ENCODE data around the gene GPR162. TPM values are rescaled to one million over a fixed set of nuclear protein-coding genes. Genes with fewer than 3 reads are reported as not detected.

Gene GPR162
- total and polyA plus RNA-seq, 10 donors, result 2.1 to 14.7 (median 4.9) TPM

- no peak for DNase-seq
- Histone ChIP-seq H3K36me3 (peaks cover 0 to 55% (median 3%) of the 10 kb centered on the region in 6 donors), H3K4me1 (peaks cover 0 to 31% (median 15%) of the 10 kb centered on the region in 6 donors), H3K9me3 (no peaks in the 10 kb centered on the region), H3K27me3 (replicated peaks in 1 of 7) (peaks cover 0 to 46% (median 14%) of the 10 kb centered on the region in 7 donors), H3K27ac (no peak overlapping the region), H3K4me3 (no peak overlapping the region)
- intact Hi-C loops (cut with DNase I; ENCODE audit: low total_unique reads), result no loop called here
- 80 to 95% (median 89%) methylated on average over 4 to 5 of the region's 5 CpGs for WGBS, 5 donors
- TF ChIP-seq POLR2A (IDR thresholded peaks at IDR 0.05) (no peak), CTCF (IDR thresholded peaks at IDR 0.05 in 8 of 11, conservative IDR thresholded peaks at IDR 0.05 in 3 of 11) (no peak), POLR2AphosphoS5 (IDR thresholded peaks at IDR 0.05) (no peak)
Observed at GRCh38 chr12:6818645-6819044, 3.0 kb upstream of the GPR162 start.

- DNase-seq, result no peak
- 83 to 87% (median 83%) methylated on average over 12 to 13 of the region's 13 CpGs for WGBS, 5 donors
- Histone ChIP-seq H3K4me1 (peaks cover 0 to 31% (median 15%) of the 10 kb centered on the region in 6 donors), H3K36me3 (peaks cover 0 to 50% (median 3%) of the 10 kb centered on the region in 6 donors), H3K4me3 (no peak overlapping the region), H3K27ac (no peak overlapping the region), H3K27me3 (replicated peaks in 1 of 7) (peaks cover 0 to 51% (median 14%) of the 10 kb centered on the region in 7 donors), H3K9me3 (no peaks in the 10 kb centered on the region)
- intact Hi-C loops (cut with DNase I; ENCODE audit: low total_unique reads), result loop anchor here (10.0 kb wide), 1 partner anchor 65 kb away; the partner anchor contains the start of gene MLF2
- TF ChIP-seq CTCF (IDR thresholded peaks at IDR 0.05 in 8 of 11, conservative IDR thresholded peaks at IDR 0.05 in 3 of 11) (no peak), POLR2A (IDR thresholded peaks at IDR 0.05) (no peak), POLR2AphosphoS5 (IDR thresholded peaks at IDR 0.05) (no peak)
Observed at GRCh38 chr12:6819106-6820030, 2.3 kb upstream of the GPR162 start.

- no peak overlapping the region for H3K27ac ChIP-seq
- no peak for DNase-seq
- TF ChIP-seq CTCF (IDR thresholded peaks at IDR 0.05 in 8 of 11, conservative IDR thresholded peaks at IDR 0.05 in 3 of 11) (no peak), POLR2A (IDR thresholded peaks at IDR 0.05) (no peak), POLR2AphosphoS5 (IDR thresholded peaks at IDR 0.05) (no peak)
- WGBS, 5 donors, result 77 to 94% (median 91%) methylated on average over 5 of the region's 5 CpGs
- peaks cover 0 to 59% (median 15%) of the 10 kb centered on the region in 7 donors for H3K27me3 ChIP-seq (replicated peaks in 1 of 7)
- H3K4me1 ChIP-seq, result peaks cover 0 to 32% (median 17%) of the 10 kb centered on the region in 6 donors
- intact Hi-C loops (cut with DNase I; ENCODE audit: low total_unique reads), result loop anchor here (10.0 kb wide), 1 partner anchor 65 kb away; the partner anchor contains the start of gene MLF2
- no peak overlapping the region for H3K4me3 ChIP-seq
- no peaks in the 10 kb centered on the region for H3K9me3 ChIP-seq
- H3K36me3 ChIP-seq, result peaks cover 0 to 42% (median 3%) of the 10 kb centered on the region in 6 donors
Observed at GRCh38 chr12:6820166-6820565, 1.5 kb upstream of the GPR162 start.
